ENCODE measurements around the gene TOM1. TPM values are rescaled to one million over a fixed set of nuclear protein-coding genes. Genes with fewer than 3 reads are reported as not detected.

TOM1 gene
- total RNA-seq, 2 experiments from 2014 or later, result 23.7 to 29.5 TPM

GRCh38 chr22:35274154-35274871, 25.4 kb upstream of the TOM1 start:
- peak overlapping the region; percentile 52 for H3K27ac Mint-ChIP-seq
- intact Hi-C loops (cut with DNase I, micrococcal nuclease), result no loop called here
- ChIA-PET CTCF (interaction anchor here (1.4 to 2.2 kb wide), 2 partner anchors 8 to 13 kb away, joined by 4 to 9 read pairs; no protein-coding TSS in a partner anchor), POLR2A (no interaction called here)
- H3K36me3 Mint-ChIP-seq (ENCODE audit: low read depth), result peaks cover 48% of the 10 kb centered on the region
- no peak for DNase-seq
- H3K4me3 Mint-ChIP-seq, result no peak overlapping the region
- no peaks in the 10 kb centered on the region for H3K27me3 Mint-ChIP-seq
- H3K4me1 Mint-ChIP-seq, result peaks cover 26% of the 10 kb centered on the region
- H3K9me3 Mint-ChIP-seq (ENCODE audit: low read depth), result no peaks in the 10 kb centered on the region
- ATAC-seq, result peak; percentile 49

- POLR2A ChIA-PET, result interaction anchor here (0.7 kb wide), 1 partner anchor 631 kb away, joined by 3 read pairs; no protein-coding TSS in a partner anchor
- Mint-ChIP-seq H3K9me3 (ENCODE audit: low read depth) (no peaks in the 10 kb centered on the region), H3K4me3 (no peak overlapping the region), H3K36me3 (ENCODE audit: low read depth) (peaks cover 52% of the 10 kb centered on the region), H3K4me1 (peaks cover 28% of the 10 kb centered on the region), H3K27me3 (no peaks in the 10 kb centered on the region), H3K27ac (no peak overlapping the region)
- intact Hi-C loops (cut with DNase I, micrococcal nuclease), result no loop called here
- ATAC-seq (peak; percentile 38), DNase-seq (no peak)
- CTCF ChIA-PET, result interaction anchor here (0.7 to 2.2 kb wide), 2 partner anchors 10 to 346 kb away, joined by 3 to 9 read pairs; no protein-coding TSS in a partner anchor
Observed at GRCh38 chr22:35275580-35275979, 24.1 kb upstream of the TOM1 start.

GRCh38 chr22:35276019-35276418, 23.7 kb upstream of the TOM1 start:
- ChIA-PET POLR2A (interaction anchor here (0.7 kb wide), 1 partner anchor 631 kb away, joined by 3 read pairs; no protein-coding TSS in a partner anchor), CTCF (interaction anchor here (2.2 kb wide), 1 partner anchor 10 kb away, joined by 9 read pairs; no protein-coding TSS in a partner anchor)
- DNase-seq (no peak), ATAC-seq (peak; percentile 39)
- Mint-ChIP-seq H3K4me3 (no peak overlapping the region), H3K36me3 (ENCODE audit: low read depth) (peaks cover 53% of the 10 kb centered on the region), H3K27me3 (no peaks in the 10 kb centered on the region), H3K9me3 (ENCODE audit: low read depth) (no peaks in the 10 kb centered on the region), H3K27ac (no peak overlapping the region), H3K4me1 (peaks cover 28% of the 10 kb centered on the region)
- intact Hi-C loops (cut with DNase I, micrococcal nuclease), result no loop called here

- peaks cover 51% of the 10 kb centered on the region for H3K36me3 Mint-ChIP-seq (ENCODE audit: low read depth)
- DNase-seq (peak; percentile 32), ATAC-seq (peak; percentile 74)
- no peak overlapping the region for H3K27ac Mint-ChIP-seq
- CTCF ChIA-PET, result no interaction called here
- intact Hi-C loops (cut with DNase I, micrococcal nuclease), result no loop called here
- POLR2A ChIA-PET, result no interaction called here
- no peaks in the 10 kb centered on the region for H3K27me3 Mint-ChIP-seq
- H3K9me3 Mint-ChIP-seq (ENCODE audit: low read depth), result no peaks in the 10 kb centered on the region
- no peak overlapping the region for H3K4me3 Mint-ChIP-seq
- peaks cover 2% of the 10 kb centered on the region for H3K4me1 Mint-ChIP-seq
Observed at GRCh38 chr22:35288116-35288515, 11.6 kb upstream of the TOM1 start.

GRCh38 chr22:35292786-35293185, 6.9 kb upstream of the TOM1 start:
- H3K4me3 Mint-ChIP-seq, result no peak overlapping the region
- POLR2A ChIA-PET, result no interaction called here
- H3K27ac Mint-ChIP-seq, result no peak overlapping the region
- H3K27me3 Mint-ChIP-seq, result no peaks in the 10 kb centered on the region
- intact Hi-C loops (cut with DNase I, micrococcal nuclease), result loop anchor here in 1 of 2 experiments (10.0 kb wide), 1 partner anchor 1212 kb away; the partner anchor contains the start of gene FOXRED2
- ATAC-seq (no peak), DNase-seq (no peak)
- peaks cover 38% of the 10 kb centered on the region for H3K36me3 Mint-ChIP-seq (ENCODE audit: low read depth)
- CTCF ChIA-PET, result no interaction called here
- H3K9me3 Mint-ChIP-seq (ENCODE audit: low read depth), result no peaks in the 10 kb centered on the region
- peaks cover 2% of the 10 kb centered on the region for H3K4me1 Mint-ChIP-seq

- POLR2A ChIA-PET, result no interaction called here
- no peaks in the 10 kb centered on the region for H3K27me3 Mint-ChIP-seq
- no peak overlapping the region for H3K27ac Mint-ChIP-seq
- DNase-seq, result no peak
- no peak for ATAC-seq
- peaks cover 23% of the 10 kb centered on the region for H3K36me3 Mint-ChIP-seq (ENCODE audit: low read depth)
- no peaks in the 10 kb centered on the region for H3K9me3 Mint-ChIP-seq (ENCODE audit: low read depth)
- H3K4me1 Mint-ChIP-seq, result peaks cover 13% of the 10 kb centered on the region
- H3K4me3 Mint-ChIP-seq, result no peak overlapping the region
- CTCF ChIA-PET, result no interaction called here
- intact Hi-C loops (cut with DNase I, micrococcal nuclease), result loop anchor here (5.0 to 10.0 kb wide), 2 partner anchors 36 to 1209 kb away; partner anchors contain the start of gene FOXRED2 (in 1 of the 2)
Observed at GRCh38 chr22:35296051-35296450, 3.6 kb upstream of the TOM1 start.

GRCh38 chr22:35299217-35299672, 449 bp upstream of the TOM1 start:
- Mint-ChIP-seq H3K27me3 (no peaks in the 10 kb centered on the region), H3K9me3 (ENCODE audit: low read depth) (no peaks in the 10 kb centered on the region), H3K4me1 (peaks cover 32% of the 10 kb centered on the region), H3K27ac (peak overlapping the region; percentile 78), H3K4me3 (peak overlapping the region; percentile 83), H3K36me3 (ENCODE audit: low read depth) (peaks cover 7% of the 10 kb centered on the region)
- peak; percentile 30 for ATAC-seq
- ChIA-PET POLR2A (interaction anchor here (0.6 to 1.2 kb wide), 5 partner anchors 11 to 41 kb away, joined by 3 to 7 read pairs (median 3); no protein-coding TSS in a partner anchor), CTCF (interaction anchor here (0.7 to 1.4 kb wide), 5 partner anchors 10 to 253 kb away, joined by 3 to 6 read pairs (median 3); partner anchors contain the start of gene MCM5)
- DNase-seq, result no peak
- intact Hi-C loops (cut with DNase I, micrococcal nuclease), result loop anchor here (1.0 to 10.0 kb wide), 7 partner anchors 14 to 1206 kb away; partner anchors contain the start of genes FOXRED2 (in 1 of the 2), HMGXB4 (in 1 of the 2) and RASD2 (in 1 of the 2)

- ChIA-PET POLR2A (no interaction called here), CTCF (interaction anchor here (0.7 kb wide), 1 partner anchor 58 kb away, joined by 5 read pairs; no protein-coding TSS in a partner anchor)
- H3K27ac Mint-ChIP-seq, result peak overlapping the region; percentile 77
- H3K4me3 Mint-ChIP-seq, result peak overlapping the region; percentile 83
- no peak for ATAC-seq
- H3K27me3 Mint-ChIP-seq, result no peaks in the 10 kb centered on the region
- intact Hi-C loops (cut with DNase I, micrococcal nuclease), result loop anchor here in 1 of 2 experiments (2.0 to 5.0 kb wide), 3 partner anchors 251 to 726 kb away; partner anchors contain the start of genes APOL6 and RBFOX2
- DNase-seq, result peak; percentile 32
- peaks cover 50% of the 10 kb centered on the region for H3K4me1 Mint-ChIP-seq
- no peaks in the 10 kb centered on the region for H3K9me3 Mint-ChIP-seq (ENCODE audit: low read depth)
- peaks cover 1% of the 10 kb centered on the region for H3K36me3 Mint-ChIP-seq (ENCODE audit: low read depth)
Observed at GRCh38 chr22:35301372-35301874, 1.7 kb downstream of the TOM1 start.

- peak overlapping the region; percentile 57 for H3K27ac Mint-ChIP-seq
- ATAC-seq, result no peak
- CTCF ChIA-PET, result interaction anchor here (0.7 kb wide), 1 partner anchor 27 kb away, joined by 4 read pairs; no protein-coding TSS in a partner anchor
Observed at GRCh38 chr22:35303029-35303624, 3.4 kb downstream of the TOM1 start.

GRCh38 chr22:35305525-35306070, 5.9 kb downstream of the TOM1 start:
- DNase-seq (no peak), ATAC-seq (peak; percentile 24)
- Mint-ChIP-seq H3K27ac (no peak overlapping the region), H3K9me3 (ENCODE audit: low read depth) (no peaks in the 10 kb centered on the region), H3K4me1 (peaks cover 79% of the 10 kb centered on the region), H3K36me3 (ENCODE audit: low read depth) (peaks cover 1% of the 10 kb centered on the region), H3K27me3 (no peaks in the 10 kb centered on the region), H3K4me3 (no peak overlapping the region)
- intact Hi-C loops (cut with DNase I, micrococcal nuclease), result no loop called here
- CTCF ChIA-PET, result interaction anchor here (0.6 to 1.0 kb wide), 3 partner anchors 11 to 579 kb away, joined by 3 to 4 read pairs (median 3); no protein-coding TSS in a partner anchor
- POLR2A ChIA-PET, result interaction anchor here (0.6 to 1.6 kb wide), 2 partner anchors 9 to 96 kb away, joined by 3 read pairs; no protein-coding TSS in a partner anchor

More at GRCh38 chr22:35303029-35303624, 3.4 kb downstream of the TOM1 start:
- intact Hi-C loops (cut with DNase I, micrococcal nuclease), result loop anchor here in 1 of 2 experiments (5.0 kb wide), 2 partner anchors 249 to 724 kb away; partner anchors contain the start of gene RBFOX2
- POLR2A ChIA-PET, result interaction anchor here (0.6 kb wide), 1 partner anchor 46 kb away, joined by 8 read pairs; the partner anchor contains the start of gene HMGXB4
- H3K9me3 Mint-ChIP-seq (ENCODE audit: low read depth), result no peaks in the 10 kb centered on the region
- no peaks in the 10 kb centered on the region for H3K36me3 Mint-ChIP-seq (ENCODE audit: low read depth)
- H3K27me3 Mint-ChIP-seq, result no peaks in the 10 kb centered on the region
- no peak overlapping the region for H3K4me3 Mint-ChIP-seq
- H3K4me1 Mint-ChIP-seq, result peaks cover 67% of the 10 kb centered on the region
- no peak for DNase-seq
